Measurements from ENCODE around the gene AHI1. TPM values are rescaled to one million over a fixed set of nuclear protein-coding genes. Genes with fewer than 3 reads are reported as not detected.

Gene AHI1
- total RNA-seq, 1 donor from 2014 or later: 5.2 TPM

DNA sequence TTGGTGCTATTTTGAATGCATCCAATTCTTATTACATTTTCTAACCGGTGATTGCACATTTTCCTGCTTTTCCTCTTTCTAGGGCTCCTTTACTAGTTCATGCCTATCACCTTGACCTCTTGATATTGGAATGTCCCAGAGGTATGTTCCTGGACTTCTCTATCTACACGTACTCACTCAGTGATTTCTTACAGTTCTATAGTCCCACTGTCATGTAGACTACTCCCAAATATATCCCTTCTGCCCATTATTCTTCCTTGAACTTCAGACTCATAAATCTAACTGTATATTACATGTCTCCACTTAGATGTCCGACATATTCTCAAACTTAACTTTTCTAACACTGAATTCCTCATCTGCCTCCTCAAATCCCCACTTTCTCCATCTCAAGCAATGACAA lies 7.2 kb upstream of the AHI1 start:
- TF ChIP-seq, protein P1, sequence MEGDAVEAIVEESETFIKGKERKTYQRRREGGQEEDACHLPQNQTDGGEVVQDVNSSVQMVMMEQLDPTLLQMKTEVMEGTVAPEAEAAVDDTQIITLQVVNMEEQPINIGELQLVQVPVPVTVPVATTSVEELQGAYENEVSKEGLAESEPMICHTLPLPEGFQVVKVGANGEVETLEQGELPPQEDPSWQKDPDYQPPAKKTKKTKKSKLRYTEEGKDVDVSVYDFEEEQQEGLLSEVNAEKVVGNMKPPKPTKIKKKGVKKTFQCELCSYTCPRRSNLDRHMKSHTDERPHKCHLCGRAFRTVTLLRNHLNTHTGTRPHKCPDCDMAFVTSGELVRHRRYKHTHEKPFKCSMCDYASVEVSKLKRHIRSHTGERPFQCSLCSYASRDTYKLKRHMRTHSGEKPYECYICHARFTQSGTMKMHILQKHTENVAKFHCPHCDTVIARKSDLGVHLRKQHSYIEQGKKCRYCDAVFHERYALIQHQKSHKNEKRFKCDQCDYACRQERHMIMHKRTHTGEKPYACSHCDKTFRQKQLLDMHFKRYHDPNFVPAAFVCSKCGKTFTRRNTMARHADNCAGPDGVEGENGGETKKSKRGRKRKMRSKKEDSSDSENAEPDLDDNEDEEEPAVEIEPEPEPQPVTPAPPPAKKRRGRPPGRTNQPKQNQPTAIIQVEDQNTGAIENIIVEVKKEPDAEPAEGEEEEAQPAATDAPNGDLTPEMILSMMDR (IDR thresholded peaks at IDR 0.05; ENCODE audit: insufficient read depth, low read length, poor library complexity, severe bottlenecking): no peak
- no peak overlapping the region for H3K4me3 ChIP-seq (ENCODE audit: low read depth, low read length)
- no peaks in the 10 kb centered on the region for H3K36me3 ChIP-seq (ENCODE audit: control insufficient read depth, insufficient read depth, low read length)
- no peaks in the 10 kb centered on the region for H3K27me3 ChIP-seq (ENCODE audit: control insufficient read depth, insufficient read depth, low read length)
- no peak for DNase-seq (ENCODE audit: low read depth)

DNA sequence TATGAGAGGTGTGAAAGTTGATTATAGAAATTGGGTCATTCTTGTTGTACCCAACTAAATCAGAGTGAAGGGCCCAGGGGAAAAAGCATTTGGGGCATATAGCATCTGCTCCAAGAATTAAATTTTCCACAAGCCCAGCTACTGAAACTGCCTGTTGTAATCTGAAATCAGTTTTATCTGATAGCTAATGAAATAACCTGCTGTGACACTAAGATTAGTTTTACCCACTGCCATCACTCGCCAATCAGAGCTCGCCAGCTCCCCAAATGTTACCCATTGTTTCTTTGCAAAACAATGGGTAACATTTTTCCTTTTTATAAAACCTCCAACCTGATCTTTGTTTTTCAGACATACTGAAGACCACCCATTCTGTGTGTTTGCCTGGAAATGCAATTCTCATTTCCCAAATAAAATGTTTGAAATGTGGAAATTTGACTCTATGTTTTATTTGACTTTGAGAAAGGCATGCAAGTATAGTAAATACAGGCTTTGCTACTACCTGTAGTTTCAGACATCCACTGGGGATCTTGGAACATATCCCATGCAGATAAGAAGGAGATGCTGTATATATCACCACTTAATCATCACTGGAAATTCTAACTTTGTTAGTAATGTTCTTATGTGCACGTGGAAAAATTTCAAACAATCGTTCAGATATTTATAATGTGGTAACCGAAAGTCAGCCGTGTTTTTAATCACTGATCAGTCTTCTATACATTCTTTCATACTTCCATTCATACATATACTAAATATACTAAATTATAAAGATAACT lies 6.3 kb upstream of the AHI1 start:
- Histone ChIP-seq H3K4me3 (ENCODE audit: low read depth, low read length) (no peak overlapping the region), H3K36me3 (ENCODE audit: control insufficient read depth, insufficient read depth, low read length) (no peaks in the 10 kb centered on the region), H3K27me3 (ENCODE audit: control insufficient read depth, insufficient read depth, low read length) (no peaks in the 10 kb centered on the region)
- TF ChIP-seq, protein P1 (IDR thresholded peaks at IDR 0.05; ENCODE audit: insufficient read depth, low read length, poor library complexity, severe bottlenecking): no peak
- no peak for DNase-seq (ENCODE audit: low read depth)

DNA sequence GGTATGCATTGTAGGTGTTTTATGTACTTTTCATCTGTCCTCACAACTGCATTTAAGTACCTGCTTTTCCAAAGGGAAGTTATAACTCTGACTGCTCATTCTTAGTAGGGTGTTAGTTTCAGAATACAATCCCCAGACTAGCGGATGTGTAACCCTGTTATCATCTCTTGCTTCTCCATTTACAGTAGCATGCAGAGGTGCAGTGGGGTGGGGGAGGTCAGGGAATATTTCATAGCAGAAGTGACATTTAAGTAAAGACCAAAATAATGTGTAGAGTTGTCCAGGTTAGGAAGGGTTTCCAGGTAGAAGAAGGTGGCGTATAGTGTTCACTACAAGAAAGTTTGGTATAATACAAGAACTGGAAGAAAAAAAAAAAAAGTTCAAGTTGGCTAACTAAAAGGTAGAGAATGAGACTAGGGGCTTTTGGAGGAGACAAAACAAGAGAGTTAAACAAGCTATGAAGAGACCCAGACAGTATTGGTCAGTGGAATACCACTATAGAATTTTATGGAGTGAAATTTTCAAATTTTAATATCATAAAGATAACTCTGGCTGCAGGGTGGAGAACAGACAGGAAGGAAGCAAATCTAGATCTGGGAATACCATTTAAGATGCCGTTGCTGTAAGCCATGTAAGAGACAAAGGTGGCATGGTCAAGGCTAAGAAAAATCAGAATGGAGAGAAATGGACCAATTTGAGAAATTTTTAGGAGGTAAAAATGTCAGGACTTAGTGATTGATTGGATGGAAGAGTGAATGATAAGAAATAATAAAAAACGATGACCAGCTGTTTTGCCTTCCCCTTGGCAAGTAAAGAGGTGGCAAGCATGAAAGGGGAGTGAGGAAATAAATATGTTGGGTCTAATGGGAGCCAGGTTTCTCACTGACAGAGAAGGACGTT lies 2.2 kb upstream of the AHI1 start:
- H3K36me3 ChIP-seq (ENCODE audit: control insufficient read depth, insufficient read depth, low read length): no peaks in the 10 kb centered on the region
- H3K4me3 ChIP-seq (ENCODE audit: low read depth, low read length): no peak overlapping the region
- no peaks in the 10 kb centered on the region for H3K27me3 ChIP-seq (ENCODE audit: control insufficient read depth, insufficient read depth, low read length)
- no peak for DNase-seq (ENCODE audit: low read depth)
- TF ChIP-seq, protein P1 (IDR thresholded peaks at IDR 0.05; ENCODE audit: insufficient read depth, low read length, poor library complexity, severe bottlenecking): no peak

DNA sequence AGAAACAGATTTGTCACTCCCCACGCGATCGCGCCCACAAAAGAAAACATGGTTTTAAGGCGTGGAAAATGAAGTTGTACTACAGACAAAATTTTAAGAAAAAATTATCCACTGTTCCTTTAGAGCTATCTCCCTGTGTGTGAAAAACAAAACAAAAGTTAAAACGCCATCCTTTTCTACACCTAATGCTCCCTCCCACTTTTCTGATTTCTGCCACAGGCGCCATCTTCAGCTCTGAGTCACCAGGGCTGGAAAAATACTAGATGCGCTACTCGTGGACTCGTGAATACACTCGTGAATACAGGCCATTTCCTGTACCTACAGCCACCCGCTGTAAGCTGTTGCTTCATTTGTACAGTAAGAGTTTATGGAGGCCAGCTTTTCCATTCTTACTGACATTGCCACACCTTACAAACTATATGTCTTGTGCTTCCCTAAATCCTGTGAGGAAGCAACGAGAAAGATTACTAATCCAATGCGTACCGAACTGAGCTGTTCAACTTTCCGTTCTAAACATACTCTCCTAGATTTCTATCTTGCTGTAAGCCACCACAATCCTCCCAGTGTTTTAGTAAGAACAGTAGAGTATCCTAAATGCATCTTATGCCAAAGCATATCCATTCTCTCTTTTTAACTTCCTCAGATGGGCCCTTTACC lies 773 bp upstream of the AHI1 start:
- peak; percentile 68 for DNase-seq (ENCODE audit: low read depth)
- H3K36me3 ChIP-seq (ENCODE audit: control insufficient read depth, insufficient read depth, low read length): no peaks in the 10 kb centered on the region
- H3K4me3 ChIP-seq (ENCODE audit: low read depth, low read length): peak overlapping the region; percentile 82
- TF ChIP-seq, protein P1 (IDR thresholded peaks at IDR 0.05; ENCODE audit: insufficient read depth, low read length, poor library complexity, severe bottlenecking): no peak
- H3K27me3 ChIP-seq (ENCODE audit: control insufficient read depth, insufficient read depth, low read length): no peaks in the 10 kb centered on the region

DNA sequence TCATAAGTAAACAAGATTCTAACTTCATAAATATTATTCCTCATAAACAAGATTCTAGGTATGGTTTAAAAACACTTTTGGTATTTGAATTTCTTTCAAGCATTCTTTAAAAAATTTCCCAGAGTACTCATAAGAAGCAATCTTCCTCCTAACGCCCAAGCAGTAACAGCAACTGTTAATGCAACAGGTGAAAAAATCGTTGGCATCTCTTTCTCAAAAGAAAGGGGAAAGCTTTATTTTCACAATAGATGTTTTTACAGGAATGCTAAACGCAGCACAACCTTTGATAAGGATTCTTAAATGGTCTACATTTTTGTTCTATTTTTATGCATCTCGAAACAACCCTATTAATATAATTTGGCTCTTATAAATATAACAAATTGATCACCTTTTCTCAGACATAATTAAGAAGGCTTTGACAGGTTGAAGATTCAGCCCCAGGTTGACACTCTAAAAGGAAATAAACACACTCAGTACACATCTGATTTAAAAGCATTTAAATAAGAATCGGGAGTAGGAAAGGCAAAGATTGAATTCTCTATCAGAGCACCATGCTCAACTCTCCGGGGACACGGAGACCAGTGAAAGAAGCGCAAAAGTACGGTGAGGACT lies 634 bp downstream of the AHI1 start:
- Histone ChIP-seq H3K4me3 (ENCODE audit: low read depth, low read length) (peak overlapping the region; percentile 82), H3K27me3 (ENCODE audit: control insufficient read depth, insufficient read depth, low read length) (no peaks in the 10 kb centered on the region), H3K36me3 (ENCODE audit: control insufficient read depth, insufficient read depth, low read length) (no peaks in the 10 kb centered on the region)
- no peak for DNase-seq (ENCODE audit: low read depth)
- TF ChIP-seq, protein P1 (IDR thresholded peaks at IDR 0.05; ENCODE audit: insufficient read depth, low read length, poor library complexity, severe bottlenecking): no peak

All from kidney epithelial cell (primary cell).